GM18517 (cell line): ENCODE results near the gene ZNF507.
"Not testable (repeated sequence)": the region's sequence is repeated elsewhere in the genome, so short reads cannot be mapped to it uniquely, and the experiment has no call there.

ENCODE experiments used
- ATAC-seq: cut with Tn5 transposase; IDR thresholded peaks from one replicate; pipeline ENCODE4 v1.9.1; 2021; ENCODE audit warnings: mild to moderate bottlenecking, moderate library complexity; ENCODE audit not compliant: unreplicated experiment

The ZNF507 gene

GRCh38 chr19:32406161-32407003, 61.0 kb downstream of the ZNF507 start:
- ATAC-seq: no peak

- ATAC-seq: no peak
Measured at GRCh38 chr19:32407004-32407992, 61.9 kb downstream of the ZNF507 start.

GRCh38 chr19:32415246-32415645, 69.8 kb downstream of the ZNF507 start:
- ATAC-seq: no peak

GRCh38 chr19:32415669-32416068, 70.3 kb downstream of the ZNF507 start:
- ATAC-seq: no peak

GRCh38 chr19:32416749-32417456, 71.5 kb downstream of the ZNF507 start:
- ATAC-seq: no peak

GRCh38 chr19:32418155-32418554, 72.7 kb downstream of the ZNF507 start:
- no peak for ATAC-seq

- ATAC-seq: no peak
Measured at GRCh38 chr19:32421589-32422361, 76.4 kb downstream of the ZNF507 start.

GRCh38 chr19:32422435-32422834, 77.0 kb downstream of the ZNF507 start:
- no peak for ATAC-seq

- ATAC-seq: not testable (repeated sequence)
Measured at GRCh38 chr19:32423944-32424343, 78.5 kb downstream of the ZNF507 start.

GRCh38 chr19:32427536-32427935, 82.1 kb downstream of the ZNF507 start:
- ATAC-seq: no peak

GRCh38 chr19:32436692-32437091, 91.3 kb downstream of the ZNF507 start:
- ATAC-seq: no peak

- no peak for ATAC-seq
Measured at GRCh38 chr19:32437096-32437495, 91.7 kb downstream of the ZNF507 start.
